ENCODE data around the gene PDPK1.

GRCh38 chr16:2529961-2530628, 7.7 kb upstream of the PDPK1 start:
- no peak for TF ChIP-seq POLR2A (IDR thresholded peaks at IDR 0.05; ENCODE audit: low read length)
- no peak for TF ChIP-seq GATA1 (IDR thresholded peaks at IDR 0.05; ENCODE audit: low read depth, low read length)

Data from erythroblast (primary cell).